ENCODE measurements around the gene AHRR. TPM values are rescaled to one million over a fixed set of nuclear protein-coding genes. Genes with fewer than 3 reads are reported as not detected.

AHRR gene
- total and polyA plus RNA-seq, 9 of the 15 experiments (the other 6 are each of a cell fraction or from before 2014, with no cell fraction given), result 0.06 to 1.6 (median 0.75) TPM; not detected in 1

GRCh38 chr5:362978-363765 is 41.7 kb downstream of the AHRR start:
- no peak overlapping the region for H3K4me3 ChIP-seq
- TF ChIP-seq NR3C1 (CRISPR knock-in tag; IDR thresholded peaks at IDR 0.05) (no peak), E2F4 (CRISPR knock-in tag; IDR thresholded peaks at IDR 0.05; ENCODE audit: low read depth) (no peak), CBX5 (IDR thresholded peaks at IDR 0.05; ENCODE audit: borderline replicate concordance, low read depth) (no peak), CBX2 (IDR thresholded peaks at IDR 0.05; ENCODE audit: insufficient read depth, low read length, poor library complexity, severe bottlenecking) (no peak), PHB2 (IDR thresholded peaks at IDR 0.05; ENCODE audit: low read depth) (no peak), SMAD1 (IDR thresholded peaks at IDR 0.05; ENCODE audit: low read depth, low read length, partially characterized antibody) (no peak), ESRRA (IDR thresholded peaks at IDR 0.05; ENCODE audit: borderline replicate concordance, low read depth) (no peak), HSF4 (CRISPR knock-in tag; IDR thresholded peaks at IDR 0.05; ENCODE audit: borderline replicate concordance) (no peak), ZNF217 (CRISPR knock-in tag; IDR thresholded peaks at IDR 0.05) (no peak), KLF1 (tag; IDR thresholded peaks at IDR 0.05) (no peak), STAG1 (CRISPR knock-in tag; IDR thresholded peaks at IDR 0.05; ENCODE audit: borderline replicate concordance) (no peak), TBL1XR1 (IDR thresholded peaks at IDR 0.05; ENCODE audit: low read length in 2 of 2) (no peak)
- ChIA-PET CTCF (ENCODE audit: low intra/inter-chr PET ratio) (no interaction called here), POLR2A (interaction anchor here (0.7 to 2.7 kb wide), 4 partner anchors 9 to 16 kb away, joined by 3 to 14 read pairs (median 6); no protein-coding TSS in a partner anchor)
- intact Hi-C loops (cut with micrococcal nuclease) (no loop called here), in situ Hi-C loops (cut with MboI) (no loop called here)
- H3K4me1 ChIP-seq (replicated peaks in 1 of 2; ENCODE audit: control insufficient read depth in 2 of 2, insufficient read depth in 2 of 2, low read length in 2 of 2), result no peaks in the 10 kb centered on the region; a peak in 1 of 5 replicates
- H3K9ac ChIP-seq (ENCODE audit: insufficient read depth in 1 of 2, low read depth in 2 of 2, low read length in 2 of 2), result no peak overlapping the region
- H2AFZ ChIP-seq (ENCODE audit: low read depth, low read length), result no peak overlapping the region
- H3K27me3 ChIP-seq (ENCODE audit: control insufficient read depth in 2 of 2, insufficient read depth in 2 of 2, low read length in 2 of 2), result peaks cover 20 to 26% of the 10 kb centered on the region in 2 experiments; a peak in 4 of 5 replicates
- no peaks in the 10 kb centered on the region for H3K36me3 ChIP-seq (ENCODE audit: control insufficient read depth, insufficient read depth, low read length)
- no peak overlapping the region for H3K4me2 ChIP-seq (ENCODE audit: insufficient read depth, low read length)
- H3K9me1 ChIP-seq (ENCODE audit: control insufficient read depth, insufficient read depth, low read length), result no peaks in the 10 kb centered on the region
- no TSS peak for BruUV-seq (replicated peaks)
- H4K20me1 ChIP-seq (replicated peaks; ENCODE audit: control insufficient read depth, insufficient read depth, low read length), result 0 out of 2 replicates have a peak, but pooled peaks cover 6% of the 10 kb centered on the region
- FAIRE-seq (no peak), ATAC-seq (no peak), DNase-seq (ENCODE audit: extremely low read depth in 1 of 4, low spot score in 3 of 4) (no peak)
- H3K79me2 ChIP-seq (ENCODE audit: control insufficient read depth, insufficient read depth, low read length), result no peaks in the 10 kb centered on the region
- no peak overlapping the region for H3K27ac ChIP-seq (ENCODE audit: extremely low read depth, low read depth, low read length)
- 0% methylated on average over 3 of the region's 3 CpGs for WGBS (ENCODE audit: insufficient coverage, low coverage, missing lambda C conversion rate)
- no peaks in the 10 kb centered on the region for H3K9me3 ChIP-seq (replicated peaks; ENCODE audit: control insufficient read depth, insufficient read depth, low read depth, low read length)
